Coronary artery (tissue), 2 donors: Measurements from ENCODE around the gene FAM43B.

Experiments
- DNase-seq: peaks from one replicate; pipeline ENCODE4 v3.0.0-alpha.2; 2017; ENCODE audit warnings: low spot score
- H3K27ac ChIP-seq, 2 donors: fragments of 200-600 bp; sonication (generic); one replicate each; pipeline ENCODE4 v1.5.1; 2016 to 2019
- H3K4me3 ChIP-seq: fragments of 200-600 bp; sonication (generic); 2 replicates; pipeline ENCODE4 v1.5.1; 2016; ENCODE audit warnings: mild to moderate bottlenecking, moderate library complexity
- TF ChIP-seq, protein P1 (sequence below): fragments of 200-600 bp; sonication (generic); IDR thresholded peaks from one replicate; pipeline ENCODE4 v1.5.1; 2019; ENCODE audit warnings: antibody characterized with exemption

The FAM43B gene

DNA sequence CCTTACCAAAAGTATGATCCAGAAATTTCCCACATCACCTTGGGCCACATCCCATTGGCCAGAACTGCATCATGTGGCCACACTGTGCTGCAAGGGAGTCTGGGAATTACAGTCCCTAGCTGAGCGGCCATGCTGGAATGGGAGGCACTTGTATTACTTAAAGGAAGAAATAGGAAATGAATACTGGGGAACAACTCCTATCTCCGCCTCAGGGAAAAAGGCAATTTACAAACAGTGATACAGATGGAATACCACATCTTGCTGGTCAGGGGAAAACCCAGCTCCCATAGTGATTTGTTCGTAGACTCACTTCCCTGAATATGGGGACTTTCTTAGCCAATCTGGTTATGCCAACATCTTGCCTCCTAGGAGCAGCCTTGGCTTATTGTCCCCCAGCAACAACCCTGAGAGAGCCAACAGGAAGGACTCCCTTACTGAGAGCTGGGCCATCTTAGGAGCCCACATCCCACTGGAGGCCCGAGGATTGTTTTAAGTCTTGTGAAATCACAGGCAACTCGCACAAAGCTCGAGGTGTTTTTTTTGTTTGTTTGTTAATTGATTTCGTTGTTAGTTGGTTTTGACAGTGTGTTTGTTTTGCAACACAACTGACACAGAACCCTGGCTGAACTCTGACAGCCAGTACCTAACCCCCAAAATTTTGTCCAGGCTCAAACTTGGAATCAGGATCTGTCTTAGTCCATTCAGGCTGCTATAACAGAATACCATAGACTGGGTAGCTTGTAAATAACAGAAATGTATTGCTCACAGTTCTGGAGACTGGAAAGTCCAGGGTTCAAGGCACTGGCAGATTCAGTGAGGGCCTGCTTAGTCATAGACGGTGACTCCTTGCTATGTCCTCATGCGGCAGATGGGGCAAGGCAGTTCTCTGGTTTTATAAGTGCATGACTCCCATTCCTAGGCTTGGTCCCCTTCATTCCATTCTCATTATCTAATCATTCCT lies 51.4 kb downstream of the FAM43B start:
- DNase-seq, result no peak
- Histone ChIP-seq H3K4me3 (no peak overlapping the region), H3K27ac (no peak overlapping the region)
- TF ChIP-seq, protein P1, sequence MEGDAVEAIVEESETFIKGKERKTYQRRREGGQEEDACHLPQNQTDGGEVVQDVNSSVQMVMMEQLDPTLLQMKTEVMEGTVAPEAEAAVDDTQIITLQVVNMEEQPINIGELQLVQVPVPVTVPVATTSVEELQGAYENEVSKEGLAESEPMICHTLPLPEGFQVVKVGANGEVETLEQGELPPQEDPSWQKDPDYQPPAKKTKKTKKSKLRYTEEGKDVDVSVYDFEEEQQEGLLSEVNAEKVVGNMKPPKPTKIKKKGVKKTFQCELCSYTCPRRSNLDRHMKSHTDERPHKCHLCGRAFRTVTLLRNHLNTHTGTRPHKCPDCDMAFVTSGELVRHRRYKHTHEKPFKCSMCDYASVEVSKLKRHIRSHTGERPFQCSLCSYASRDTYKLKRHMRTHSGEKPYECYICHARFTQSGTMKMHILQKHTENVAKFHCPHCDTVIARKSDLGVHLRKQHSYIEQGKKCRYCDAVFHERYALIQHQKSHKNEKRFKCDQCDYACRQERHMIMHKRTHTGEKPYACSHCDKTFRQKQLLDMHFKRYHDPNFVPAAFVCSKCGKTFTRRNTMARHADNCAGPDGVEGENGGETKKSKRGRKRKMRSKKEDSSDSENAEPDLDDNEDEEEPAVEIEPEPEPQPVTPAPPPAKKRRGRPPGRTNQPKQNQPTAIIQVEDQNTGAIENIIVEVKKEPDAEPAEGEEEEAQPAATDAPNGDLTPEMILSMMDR, result no peak
